Mammary epithelial cell (primary cell): ENCODE results near the gene RBM20.

Experiments used
- EZH2 ChIP-seq: IDR thresholded peaks from 2 replicates; pipeline ENCODE4 v1.6.1; 2012; ENCODE audit warnings: low read length, inconsistent platforms, borderline replicate concordance
- TF ChIP-seq, protein P1 (sequence below), 2 donors: IDR thresholded peaks in 1 of 2; conservative IDR thresholded peaks in 1 of 2; 2 replicates each; pipeline ENCODE4 v1.5.1; 2011 to 2012; ENCODE audit warnings: inconsistent platforms in 2 of 2, low read length in 2 of 2, mild to moderate bottlenecking in 2 of 2, control low read depth in 1 of 2, low read depth in 1 of 2; ENCODE audit not compliant: insufficient read depth in 1 of 2; ENCODE audit errors: extremely low read depth in 1 of 2

GRCh38 chr10:110739811-110740271 lies 95.7 kb downstream of the RBM20 start:
- TF ChIP-seq, protein P1, sequence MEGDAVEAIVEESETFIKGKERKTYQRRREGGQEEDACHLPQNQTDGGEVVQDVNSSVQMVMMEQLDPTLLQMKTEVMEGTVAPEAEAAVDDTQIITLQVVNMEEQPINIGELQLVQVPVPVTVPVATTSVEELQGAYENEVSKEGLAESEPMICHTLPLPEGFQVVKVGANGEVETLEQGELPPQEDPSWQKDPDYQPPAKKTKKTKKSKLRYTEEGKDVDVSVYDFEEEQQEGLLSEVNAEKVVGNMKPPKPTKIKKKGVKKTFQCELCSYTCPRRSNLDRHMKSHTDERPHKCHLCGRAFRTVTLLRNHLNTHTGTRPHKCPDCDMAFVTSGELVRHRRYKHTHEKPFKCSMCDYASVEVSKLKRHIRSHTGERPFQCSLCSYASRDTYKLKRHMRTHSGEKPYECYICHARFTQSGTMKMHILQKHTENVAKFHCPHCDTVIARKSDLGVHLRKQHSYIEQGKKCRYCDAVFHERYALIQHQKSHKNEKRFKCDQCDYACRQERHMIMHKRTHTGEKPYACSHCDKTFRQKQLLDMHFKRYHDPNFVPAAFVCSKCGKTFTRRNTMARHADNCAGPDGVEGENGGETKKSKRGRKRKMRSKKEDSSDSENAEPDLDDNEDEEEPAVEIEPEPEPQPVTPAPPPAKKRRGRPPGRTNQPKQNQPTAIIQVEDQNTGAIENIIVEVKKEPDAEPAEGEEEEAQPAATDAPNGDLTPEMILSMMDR (conservative IDR thresholded peaks at IDR 0.05 in 1 of 2, IDR thresholded peaks at IDR 0.05 in 1 of 2; ENCODE audit: extremely low read depth in 1 of 2, insufficient read depth in 1 of 2, low read depth in 1 of 2, low read length in 2 of 2): no peak
- no peak for TF ChIP-seq EZH2
